Peyer's patch (tissue), 4 donors: ENCODE data around the gene CDCA7L.

ENCODE experiments used
- POLR2A ChIP-seq, 2 donors: fragments of 450-650 bp; IDR thresholded peaks; one replicate each; pipeline ENCODE4 v1.5.1; 2017; ENCODE audit warnings: antibody characterized with exemption in 2 of 2, mild to moderate bottlenecking in 2 of 2, moderate library complexity in 2 of 2
- TF ChIP-seq, protein P1 (sequence below), 6 experiments: fragments of 450-650 bp in 4 of 6; fragments of 200-600 bp in 2 of 6; sonication (generic) in 1 of 6; IDR thresholded peaks; one replicate each; pipeline ENCODE4 v1.5.1; 2017 to 2019; ENCODE audit warnings: antibody characterized with exemption in 6 of 6, mild to moderate bottlenecking in 3 of 6, moderate library complexity in 1 of 6

DNA sequence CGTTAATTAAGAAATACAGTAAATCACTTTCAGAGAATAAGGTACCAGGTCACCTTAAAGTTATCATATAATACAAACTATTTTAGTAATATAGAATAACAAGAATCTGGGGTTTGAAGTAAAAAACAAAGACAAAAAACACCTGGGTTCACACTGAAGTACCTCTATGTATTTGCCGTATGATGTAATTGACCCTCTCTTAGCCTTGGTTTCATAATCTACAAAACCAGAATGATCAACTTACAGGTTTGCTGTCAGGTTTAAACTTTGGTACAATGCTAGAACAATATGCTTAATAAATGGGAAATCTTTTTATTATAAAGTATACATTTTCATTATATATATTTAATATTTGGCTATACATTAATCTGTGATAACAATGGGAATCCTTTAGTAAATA, 58.3 kb downstream of the CDCA7L start:
- TF ChIP-seq POLR2A (IDR thresholded peaks at IDR 0.05): no peak
- TF ChIP-seq, protein P1, sequence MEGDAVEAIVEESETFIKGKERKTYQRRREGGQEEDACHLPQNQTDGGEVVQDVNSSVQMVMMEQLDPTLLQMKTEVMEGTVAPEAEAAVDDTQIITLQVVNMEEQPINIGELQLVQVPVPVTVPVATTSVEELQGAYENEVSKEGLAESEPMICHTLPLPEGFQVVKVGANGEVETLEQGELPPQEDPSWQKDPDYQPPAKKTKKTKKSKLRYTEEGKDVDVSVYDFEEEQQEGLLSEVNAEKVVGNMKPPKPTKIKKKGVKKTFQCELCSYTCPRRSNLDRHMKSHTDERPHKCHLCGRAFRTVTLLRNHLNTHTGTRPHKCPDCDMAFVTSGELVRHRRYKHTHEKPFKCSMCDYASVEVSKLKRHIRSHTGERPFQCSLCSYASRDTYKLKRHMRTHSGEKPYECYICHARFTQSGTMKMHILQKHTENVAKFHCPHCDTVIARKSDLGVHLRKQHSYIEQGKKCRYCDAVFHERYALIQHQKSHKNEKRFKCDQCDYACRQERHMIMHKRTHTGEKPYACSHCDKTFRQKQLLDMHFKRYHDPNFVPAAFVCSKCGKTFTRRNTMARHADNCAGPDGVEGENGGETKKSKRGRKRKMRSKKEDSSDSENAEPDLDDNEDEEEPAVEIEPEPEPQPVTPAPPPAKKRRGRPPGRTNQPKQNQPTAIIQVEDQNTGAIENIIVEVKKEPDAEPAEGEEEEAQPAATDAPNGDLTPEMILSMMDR (IDR thresholded peaks at IDR 0.05): no peak
